Measurements from ENCODE around the gene SMIM10L2A.
"Not testable (repeated sequence)": the region's sequence is repeated elsewhere in the genome, so short reads cannot be mapped to it uniquely, and the experiment has no call there.

SMIM10L2A gene

GRCh38 chrX:135449637-135450550 lies 28.1 kb downstream of the SMIM10L2A start:
- DNase-seq (ENCODE audit: low read depth in 4 of 4, low spot score in 1 of 4) = no peak

GRCh38 chrX:135453381-135453780 lies 31.6 kb downstream of the SMIM10L2A start:
- DNase-seq (ENCODE audit: low read depth in 4 of 4, low spot score in 1 of 4) = no peak

DNA sequence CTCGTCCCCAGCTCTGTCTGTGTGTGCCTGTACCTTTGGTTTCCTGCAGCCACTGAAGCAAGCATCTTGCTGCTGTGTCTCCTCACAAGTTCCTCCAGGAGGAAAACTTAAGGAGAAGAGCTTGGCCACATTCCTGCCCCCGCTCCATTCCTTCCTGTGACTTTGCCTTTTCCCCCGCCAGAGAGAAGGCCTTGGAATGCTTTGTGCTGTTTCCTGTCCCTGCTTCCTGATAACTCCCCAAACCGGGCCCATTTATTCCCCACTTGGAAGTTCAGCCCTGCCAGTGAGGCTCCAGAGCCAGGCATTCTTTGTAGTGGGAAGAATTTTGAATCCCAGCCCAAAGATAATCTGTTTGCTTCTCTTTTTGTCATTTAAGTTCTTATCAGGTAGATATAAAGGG lies 33.1 kb downstream of the SMIM10L2A start:
- DNase-seq (ENCODE audit: low read depth in 4 of 4, low spot score in 1 of 4) = no peak

GRCh38 chrX:135461756-135462155 lies 40.0 kb downstream of the SMIM10L2A start:
- not testable (repeated sequence) for DNase-seq (ENCODE audit: low read depth in 4 of 4, low spot score in 1 of 4)

DNA sequence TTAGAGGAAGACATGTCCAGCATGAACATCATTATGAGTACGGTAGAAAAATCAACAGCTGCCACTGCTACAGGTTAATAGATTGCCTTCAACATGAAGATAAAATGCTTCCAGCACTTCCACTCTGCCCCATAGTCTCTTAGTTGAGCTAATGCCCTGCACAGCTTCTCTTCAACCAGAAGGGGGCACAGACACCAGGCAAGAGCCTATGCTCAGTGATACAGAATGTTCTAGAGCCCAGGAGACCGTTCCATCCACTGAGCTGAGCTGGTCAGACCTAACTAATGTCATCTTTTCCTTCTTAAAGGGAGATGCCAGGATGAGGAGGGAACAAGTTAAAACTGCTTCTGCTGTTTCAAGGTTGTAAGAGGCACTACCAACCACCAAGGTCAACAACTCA lies 42.2 kb downstream of the SMIM10L2A start:
- no peak for DNase-seq (ENCODE audit: low read depth in 4 of 4, low spot score in 1 of 4)

DNA sequence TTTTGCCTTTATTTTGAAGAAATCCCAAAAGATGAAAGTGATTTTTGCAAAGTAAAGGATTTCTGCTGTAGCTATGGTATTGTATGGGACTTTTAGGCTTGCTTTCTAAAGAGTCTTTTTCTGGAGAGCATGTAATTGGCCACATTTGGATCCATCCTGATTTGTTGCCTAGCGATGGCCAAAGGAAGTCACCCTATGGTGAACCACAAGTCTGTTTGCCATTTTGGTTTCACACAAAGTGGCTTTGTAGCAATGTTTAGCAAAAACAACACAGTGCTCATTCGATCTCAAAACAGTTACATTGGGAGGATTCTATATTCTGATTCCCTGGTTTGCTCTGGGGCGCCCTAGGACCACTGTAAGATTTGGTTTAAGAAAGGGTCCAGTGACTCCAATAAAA lies 54.6 kb downstream of the SMIM10L2A start:
- no peak for DNase-seq (ENCODE audit: low read depth in 4 of 4, low spot score in 1 of 4)

GRCh38 chrX:135477576-135477975 lies 55.8 kb downstream of the SMIM10L2A start:
- DNase-seq (ENCODE audit: low read depth in 4 of 4, low spot score in 1 of 4) = no peak
